IPS-18c (cell line): ENCODE data around the gene HNRNPR.
"Not testable (repeated sequence)": the region's sequence is repeated elsewhere in the genome, so short reads cannot be mapped to it uniquely, and the experiment has no call there.

Source experiments
- H3K4me3 ChIP-seq: 2 replicates; pipeline ENCODE4 v1.7.0; 2013; ENCODE audit warnings: low read depth, mild to moderate bottlenecking, low read length, moderate library complexity; ENCODE audit not compliant: insufficient read depth
- H3K9me3 ChIP-seq: one replicate; pipeline ENCODE4 v1.6.1; 2013; ENCODE audit warnings: mild to moderate bottlenecking, low read length, moderate library complexity; ENCODE audit not compliant: control insufficient read depth, insufficient read depth

Gene HNRNPR

GRCh38 chr1:23344111-23344986 is at the start of gene HNRNPR:
TSS of gene HNRNPR (minus strand) at chr1:23344284. CDS start at chr1:23341008, 3,276 bp downstream.
- Histone ChIP-seq H3K9me3 (no peaks in the 10 kb centered on the region), H3K4me3 (peak within 1 kb of the TSS; percentile 74)

DNA sequence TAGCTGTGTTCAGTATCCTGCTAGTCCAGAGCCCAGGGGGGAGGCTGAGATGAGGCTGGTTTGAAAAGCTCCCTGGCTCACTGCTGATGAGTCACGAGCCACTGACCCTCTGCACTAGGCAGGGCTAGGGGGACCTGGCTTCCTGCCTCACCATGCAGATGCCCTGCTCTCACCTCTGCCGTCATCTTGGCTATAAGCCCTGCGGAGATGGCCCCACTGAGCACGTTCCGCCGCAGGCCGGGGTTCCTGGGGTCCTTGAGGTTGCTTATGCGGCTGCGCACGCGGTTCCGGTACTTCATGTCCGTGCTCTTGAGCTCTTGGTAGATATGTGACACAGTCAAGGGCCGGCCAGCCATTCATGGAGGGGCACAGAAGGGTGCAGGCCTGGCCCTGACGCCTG is 49.6 kb upstream of the HNRNPR start:
- H3K4me3 ChIP-seq = no peak overlapping the region
- no peaks in the 10 kb centered on the region for H3K9me3 ChIP-seq

DNA sequence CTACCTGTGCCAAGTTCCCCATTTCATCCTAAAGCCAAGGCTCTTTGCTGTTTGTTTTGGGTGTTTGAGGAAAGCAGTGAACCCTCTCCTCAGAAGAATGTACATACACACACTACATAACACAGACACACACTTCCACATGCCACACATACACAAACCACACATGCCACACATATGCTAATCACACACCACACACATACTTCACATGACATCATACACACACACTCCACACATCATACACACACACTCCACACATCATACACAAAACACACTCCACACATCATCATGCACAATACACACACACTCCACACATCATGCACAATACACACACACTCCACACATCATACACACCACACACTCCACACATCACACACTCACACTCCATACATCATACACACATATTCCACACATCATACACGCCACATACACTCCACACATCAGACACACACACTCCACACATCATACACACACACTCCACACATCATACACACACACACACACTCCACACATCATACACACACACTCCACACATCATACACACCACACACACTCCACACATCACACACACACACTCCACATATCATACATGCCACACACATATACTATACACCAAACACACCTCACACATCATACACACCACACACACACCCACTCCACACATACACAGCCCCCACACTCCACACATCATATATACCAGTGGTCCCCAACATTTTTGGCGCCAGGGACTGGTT is 48.2 kb upstream of the HNRNPR start:
- Histone ChIP-seq H3K9me3 (no peaks in the 10 kb centered on the region), H3K4me3 (no peak overlapping the region)

GRCh38 chr1:23389837-23390321 is 45.8 kb upstream of the HNRNPR start:
- no peak overlapping the region for H3K4me3 ChIP-seq
- no peaks in the 10 kb centered on the region for H3K9me3 ChIP-seq

GRCh38 chr1:23387494-23387893 is 43.4 kb upstream of the HNRNPR start:
- no peak overlapping the region for H3K4me3 ChIP-seq

GRCh38 chr1:23385119-23385621 is 41.1 kb upstream of the HNRNPR start:
- H3K9me3 ChIP-seq = peaks cover 4% of the 10 kb centered on the region

More at GRCh38 chr1:23387494-23387893, 43.4 kb upstream of the HNRNPR start:
- H3K9me3 ChIP-seq = no peaks in the 10 kb centered on the region

GRCh38 chr1:23384312-23385058 is 40.4 kb upstream of the HNRNPR start:
- peaks cover 4% of the 10 kb centered on the region for H3K9me3 ChIP-seq
- no peak overlapping the region for H3K4me3 ChIP-seq

More at GRCh38 chr1:23385119-23385621, 41.1 kb upstream of the HNRNPR start:
- no peak overlapping the region for H3K4me3 ChIP-seq

DNA sequence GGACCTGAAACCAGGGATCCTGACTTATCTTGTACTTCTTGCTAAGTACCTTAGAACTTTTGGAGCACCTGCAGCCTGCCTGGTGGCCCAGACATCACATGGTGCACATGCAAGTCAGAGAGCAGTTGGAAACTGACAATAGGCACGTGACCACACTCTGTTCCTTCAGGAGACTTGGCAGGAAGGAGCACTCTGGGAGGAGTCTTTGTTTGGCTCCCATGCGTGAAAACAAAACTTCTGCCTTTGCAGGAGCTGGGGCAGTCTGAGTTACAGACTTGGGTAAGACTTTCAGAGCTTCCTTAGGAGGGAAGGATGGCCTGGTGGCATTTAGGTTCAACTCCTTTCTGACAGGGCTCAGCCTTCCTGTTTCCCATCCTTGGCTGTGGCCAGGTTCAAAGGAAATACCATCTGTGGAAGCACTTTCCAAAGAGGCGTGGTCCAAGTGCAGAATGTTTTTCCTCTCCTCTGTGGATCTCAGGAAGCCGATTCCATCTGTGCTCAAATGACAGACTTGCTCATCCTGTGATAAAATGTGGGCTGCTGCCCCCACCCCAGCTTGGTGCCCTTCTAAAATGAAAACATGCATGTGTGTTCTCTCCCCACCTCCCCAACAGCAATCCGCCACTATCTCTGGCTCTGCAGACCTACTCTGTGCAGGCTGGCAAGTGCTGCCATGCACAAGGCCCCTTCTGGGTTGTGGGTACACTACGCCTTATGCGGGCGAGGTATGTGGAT is 39.7 kb upstream of the HNRNPR start:
- Histone ChIP-seq H3K4me3 (no peak overlapping the region), H3K9me3 (peaks cover 4% of the 10 kb centered on the region)

- no peak overlapping the region for H3K4me3 ChIP-seq
- peaks cover 4% of the 10 kb centered on the region for H3K9me3 ChIP-seq
Measured at GRCh38 chr1:23381233-23381885, 37.3 kb upstream of the HNRNPR start.

DNA sequence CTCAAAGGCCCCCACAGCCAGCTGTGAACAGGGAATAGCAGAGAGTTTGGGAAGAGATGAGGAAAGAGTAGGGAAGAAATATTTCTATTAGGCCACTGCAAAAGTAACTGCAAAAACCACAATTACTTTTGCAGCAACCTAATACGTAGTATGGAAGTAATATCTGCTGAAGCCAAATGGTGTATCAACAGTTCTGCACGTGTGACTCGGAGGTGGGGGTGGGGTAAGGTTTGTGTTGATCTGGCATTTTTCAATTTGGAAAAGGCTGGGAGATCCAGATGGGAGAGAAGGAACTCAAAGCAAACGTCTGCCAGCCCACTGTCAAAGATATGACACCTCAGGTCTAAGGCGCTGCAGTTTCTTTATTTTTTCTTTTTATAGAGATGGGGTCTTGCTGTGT is 36.6 kb upstream of the HNRNPR start:
- Histone ChIP-seq H3K9me3 (peaks cover 4% of the 10 kb centered on the region), H3K4me3 (no peak overlapping the region)

GRCh38 chr1:23380236-23380635 is 36.2 kb upstream of the HNRNPR start:
- H3K9me3 ChIP-seq, H3K4me3 ChIP-seq: not testable (repeated sequence)

GRCh38 chr1:23376890-23377811 is 33.1 kb upstream of the HNRNPR start:
- Histone ChIP-seq H3K4me3 (no peak overlapping the region), H3K9me3 (peaks cover 1% of the 10 kb centered on the region)

DNA sequence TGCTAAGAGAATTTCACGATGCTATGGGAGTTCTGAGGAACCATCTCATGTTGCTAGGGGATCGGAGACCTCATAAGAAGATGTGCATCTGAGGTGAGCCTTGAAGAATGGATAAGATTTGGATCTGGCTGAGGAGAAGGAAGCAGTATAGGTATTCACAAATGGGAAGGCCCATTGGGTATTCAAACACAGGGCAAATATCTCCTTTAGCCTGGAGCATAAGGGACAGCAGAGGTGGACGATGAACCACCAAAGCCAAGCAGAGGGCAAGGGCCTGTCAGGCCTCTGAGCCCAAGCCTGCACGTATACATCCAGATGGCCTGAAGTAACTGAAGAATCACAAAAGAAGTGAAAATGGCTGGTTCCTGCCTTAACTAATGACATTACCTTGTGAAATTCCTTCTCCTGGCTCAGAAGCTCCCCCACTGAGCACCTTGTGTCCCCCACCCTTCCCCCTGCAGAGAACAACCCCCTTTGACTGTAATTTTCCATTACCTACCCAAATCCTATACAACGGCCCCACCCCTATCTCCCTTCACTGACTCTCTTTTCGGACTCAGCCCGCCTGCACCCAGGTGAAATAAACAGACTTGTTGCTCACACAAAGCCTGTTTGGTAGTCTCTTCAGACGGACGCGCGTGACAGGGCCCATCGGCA is 30.1 kb upstream of the HNRNPR start:
- H3K4me3 ChIP-seq, H3K9me3 ChIP-seq: not testable (repeated sequence)

- H3K9me3 ChIP-seq = no peaks in the 10 kb centered on the region
- no peak overlapping the region for H3K4me3 ChIP-seq
Measured at GRCh38 chr1:23371987-23372880, 28.1 kb upstream of the HNRNPR start.
